ENCODE data around the gene GRN. TPM values are rescaled to one million over a fixed set of nuclear protein-coding genes. Genes with fewer than 3 reads are reported as not detected.

The GRN gene
- total and polyA plus RNA-seq, 2 of the 8 experiments (the other 6 are each of a cell fraction or from before 2014, with no cell fraction given) = 108 to 387 TPM

- POLR2A ChIA-PET (ENCODE audit: partially characterized antibody) = interaction anchor here (1.3 to 2.2 kb wide), 3 partner anchors 8 to 76 kb away, joined by 3 to 10 read pairs (median 9); partner anchors contain the start of gene RUNDC3A
- TF ChIP-seq RBBP5 (IDR thresholded peaks at IDR 0.05; ENCODE audit: borderline replicate concordance, low read depth, low read length) (0 out of 2 replicates have a peak, but pooled peaks have one; percentile 51), USF2 (IDR thresholded peaks at IDR 0.05; ENCODE audit: low read length) (no peak), SIX5 (IDR thresholded peaks at IDR 0.05; ENCODE audit: low read depth, low read length) (no peak), SP1 (IDR thresholded peaks at IDR 0.05; ENCODE audit: low read depth, low read length) (no peak), JUND (IDR thresholded peaks at IDR 0.05; ENCODE audit: low read length) (no peak), JUN (IDR thresholded peaks at IDR 0.05; ENCODE audit: low read depth, low read length) (no peak), BCL11A (IDR thresholded peaks at IDR 0.05; ENCODE audit: low read depth in 2 of 2, low read length in 2 of 2) (no peak), POU5F1 (IDR thresholded peaks at IDR 0.05; ENCODE audit: low read depth, low read length) (no peak), CEBPB (IDR thresholded peaks at IDR 0.05; ENCODE audit: low read depth, low read length) (no peak), SP4 (IDR thresholded peaks at IDR 0.05; ENCODE audit: low read length) (no peak), RFX5 (IDR thresholded peaks at IDR 0.05; ENCODE audit: borderline replicate concordance, low read depth, low read length) (no peak)
Measured at GRCh38 chr17:44384281-44384822, 39.2 kb downstream of the GRN start.

More at GRCh38 chr17:44384281-44384822, 39.2 kb downstream of the GRN start:
- H3K9me3 ChIP-seq (ENCODE audit: insufficient read depth in 2 of 2, low read depth in 1 of 2, low read length in 1 of 2) = no peaks in the 10 kb centered on the region
- no peak overlapping the region for H4K5ac ChIP-seq (ENCODE audit: insufficient read length, low read depth, low read length)
- H2AK5ac ChIP-seq (ENCODE audit: low read depth, low read length) = no peak overlapping the region
- no peak overlapping the region for H3K4ac ChIP-seq (replicated peaks; ENCODE audit: insufficient read length, low read depth, low read length)
- no peak overlapping the region for H3K56ac ChIP-seq (replicated peaks; ENCODE audit: insufficient read length, low read depth, low read length)
- H4K20me1 ChIP-seq (replicated peaks in 1 of 2; ENCODE audit: control insufficient read depth in 1 of 2, insufficient read depth in 2 of 2, low read length in 2 of 2) = peaks cover 0 to 4% of the 10 kb centered on the region in 2 experiments
- H3K36me3 ChIP-seq (ENCODE audit: control insufficient read depth in 2 of 4, insufficient read depth in 4 of 4, low read length in 3 of 4) = no peaks in the 10 kb centered on the region
- no peak overlapping the region for H3K27ac ChIP-seq (ENCODE audit: low read depth, low read length)
- FAIRE-seq (no peak), DNase-seq (ENCODE audit: low read depth in 1 of 2, low spot score in 2 of 2) (no peak)
- H3K4me1 ChIP-seq (replicated peaks in 1 of 4; ENCODE audit: control insufficient read depth in 3 of 4, insufficient read depth in 4 of 4, low read length in 3 of 4) = peaks cover 3 to 21% (median 7%) of the 10 kb centered on the region in 4 experiments; a peak in 6 of 7 replicates
- no peak overlapping the region for H2BK120ac ChIP-seq (replicated peaks; ENCODE audit: low read depth, low read length)
- WGBS, 2 experiments (ENCODE audit: extremely low coverage in 1 of 2, insufficient coverage in 1 of 2, insufficient read length in 1 of 2, insufficient replicate concordance in 2 of 2, low coverage in 1 of 2, low lambda C conversion rate in 2 of 2, missing lambda C conversion rate in 1 of 2) = 23% methylated on average over 27 of the region's 29 CpGs; no CpG with 5 or more reads in 1 of the 2 experiments
- peak overlapping the region; percentile 64; the same call in 1 of the 2 replicates for H3K18ac ChIP-seq (ENCODE audit: extremely low read depth, low read length)
- no peaks in the 10 kb centered on the region for H3K79me2 ChIP-seq (ENCODE audit: control insufficient read depth in 1 of 2, insufficient read depth in 2 of 2, low read length in 2 of 2)
- H3K23me2 ChIP-seq (ENCODE audit: low read depth, low read length) = peaks cover 12% of the 10 kb centered on the region; the same call in 1 of the 2 replicates
- H3K79me1 ChIP-seq (ENCODE audit: low read depth, low read length) = no peaks in the 10 kb centered on the region
- no peak overlapping the region for H2BK12ac ChIP-seq (ENCODE audit: low read depth, low read length)
- H2BK20ac ChIP-seq (ENCODE audit: low read length) = 0 out of 2 replicates have a peak overlapping the region, but pooled peaks have one; percentile 1
- no peak overlapping the region for H2BK5ac ChIP-seq (ENCODE audit: low read depth, low read length)
- H2BK15ac ChIP-seq (ENCODE audit: low read length) = no peak overlapping the region
- H4K91ac ChIP-seq (replicated peaks; ENCODE audit: insufficient read length, low read length) = peak overlapping the region; percentile 60
- CTCF ChIA-PET (ENCODE audit: partially characterized antibody) = interaction anchor here (1.0 to 3.0 kb wide), 2 partner anchors 9 to 23 kb away, joined by 3 to 24 read pairs; no protein-coding TSS in a partner anchor
- peak overlapping the region; percentile 89 for H4K8ac ChIP-seq (ENCODE audit: extremely low read depth, insufficient read depth, low read length)
- H3K4me2 ChIP-seq (ENCODE audit: insufficient read depth in 1 of 2, low read depth in 2 of 2, low read length in 2 of 2) = peak overlapping the region; percentile 84 to 93
- no peak overlapping the region for H3K23ac ChIP-seq (ENCODE audit: insufficient read length)
- peak overlapping the region; percentile 31 to 74 (median 42) for H3K4me3 ChIP-seq (ENCODE audit: extremely low read depth in 1 of 4, insufficient read depth in 2 of 4, low read depth in 3 of 4, low read length in 4 of 4)
- H3K14ac ChIP-seq (ENCODE audit: insufficient read length) = no peak overlapping the region
- H3K27me3 ChIP-seq (replicated peaks in 1 of 4; ENCODE audit: control insufficient read depth in 3 of 4, extremely low read depth in 1 of 4, insufficient read depth in 3 of 4, low read length in 3 of 4) = peaks cover 10 to 34% (median 31%) of the 10 kb centered on the region in 4 experiments
- H3K9ac ChIP-seq (replicated peaks in 1 of 4; ENCODE audit: extremely low read depth in 1 of 4, low read depth in 3 of 4, low read length in 3 of 4) = no peak overlapping the region; a peak in 1 of 7 replicates
- no peak overlapping the region; the same call in 1 of the 2 replicates for H2AFZ ChIP-seq (ENCODE audit: low read length)
